GM18498 (cell line): ENCODE measurements around the gene ABTB2.
"Not testable (repeated sequence)": the region's sequence is repeated elsewhere in the genome, so short reads cannot be mapped to it uniquely, and the experiment has no call there.

ENCODE experiments used
- ATAC-seq: cut with Tn5 transposase; IDR thresholded peaks from one replicate; pipeline ENCODE4 v1.9.1; 2021; ENCODE audit warnings: mild to moderate bottlenecking, moderate library complexity; ENCODE audit not compliant: unreplicated experiment

The ABTB2 gene

DNA sequence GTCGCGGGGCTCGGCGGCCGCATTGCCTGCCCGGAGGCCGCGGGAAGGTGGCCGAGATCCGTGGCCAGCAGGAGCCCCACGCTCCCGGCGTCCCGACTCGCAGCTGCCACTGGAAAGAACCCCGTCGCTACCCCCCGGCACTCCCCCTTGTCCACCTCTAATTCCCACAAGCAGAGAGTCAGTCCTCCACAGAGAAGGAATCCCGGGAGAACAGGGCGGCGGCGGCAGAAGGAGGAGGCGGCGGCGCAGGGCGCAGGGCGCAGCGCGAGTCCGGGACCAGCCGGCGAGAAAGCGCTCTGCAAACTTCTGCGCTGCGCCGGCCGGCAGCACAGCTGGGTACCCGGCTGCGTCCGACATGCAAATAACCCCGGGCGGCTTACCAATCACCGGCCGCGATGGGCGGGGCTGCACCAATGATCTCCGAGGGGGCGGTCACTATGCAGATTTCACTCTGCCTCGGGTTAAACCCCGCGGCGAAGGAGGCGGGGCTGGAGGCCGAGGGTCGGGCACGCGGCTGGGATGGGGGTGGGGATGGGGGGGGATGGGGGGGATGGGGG is at the start of gene ABTB2:
ABTB2 (minus strand) TSS at position 310 of the 557 bp plus-strand sequence.
- ATAC-seq = peak; percentile 84

DNA sequence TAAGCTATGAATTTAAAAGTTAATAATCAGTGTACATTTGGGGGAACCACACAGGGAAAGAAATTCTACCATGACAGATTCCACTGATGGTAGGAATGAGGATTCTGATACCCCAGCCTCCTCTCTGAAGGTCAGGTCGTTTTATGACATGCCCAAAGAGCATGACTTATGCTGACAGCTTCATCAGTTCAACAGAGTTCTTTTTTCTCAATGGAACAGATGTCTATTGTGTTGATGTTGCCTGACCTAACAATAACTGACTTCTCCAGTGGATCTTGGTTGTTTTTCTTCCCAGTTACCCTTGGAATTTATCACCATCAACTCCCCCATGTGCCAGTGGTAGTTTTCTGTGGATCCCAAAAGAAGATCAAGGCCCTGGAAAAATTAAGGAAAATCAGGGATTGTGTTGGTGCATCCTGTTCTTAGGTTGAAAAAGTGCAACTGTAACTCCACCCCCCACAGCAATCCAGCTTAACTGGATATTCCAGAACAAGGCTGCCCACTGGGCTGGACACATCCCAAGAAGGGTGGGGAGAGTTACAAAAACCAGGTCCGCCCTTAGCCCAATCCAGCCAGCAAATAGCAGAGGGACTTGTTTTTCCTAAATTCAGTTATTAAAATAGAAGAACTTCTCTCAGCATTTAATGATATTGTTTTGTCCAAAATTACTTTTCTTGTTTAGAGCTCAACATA is 49.5 kb upstream of the ABTB2 start:
- ATAC-seq = no peak

DNA sequence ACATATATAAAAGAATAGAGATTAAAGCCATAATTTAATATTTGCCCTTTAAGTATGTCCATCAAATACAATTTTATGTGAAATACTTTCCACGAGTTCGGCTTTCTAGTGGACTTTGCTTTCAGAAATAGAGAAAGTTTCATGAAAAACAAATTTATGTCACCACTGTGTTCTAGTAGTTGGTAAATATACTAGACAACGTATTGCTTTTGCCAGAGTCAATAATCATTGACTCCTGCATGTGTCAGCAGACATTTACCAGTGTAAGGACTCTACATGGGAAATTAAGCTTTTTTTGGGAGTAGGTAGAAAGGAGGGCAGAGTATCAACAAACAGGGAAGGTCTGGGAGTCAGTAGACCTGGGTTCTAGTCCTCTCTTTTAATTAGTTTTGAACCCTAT is 48.6 kb upstream of the ABTB2 start:
- no peak for ATAC-seq

DNA sequence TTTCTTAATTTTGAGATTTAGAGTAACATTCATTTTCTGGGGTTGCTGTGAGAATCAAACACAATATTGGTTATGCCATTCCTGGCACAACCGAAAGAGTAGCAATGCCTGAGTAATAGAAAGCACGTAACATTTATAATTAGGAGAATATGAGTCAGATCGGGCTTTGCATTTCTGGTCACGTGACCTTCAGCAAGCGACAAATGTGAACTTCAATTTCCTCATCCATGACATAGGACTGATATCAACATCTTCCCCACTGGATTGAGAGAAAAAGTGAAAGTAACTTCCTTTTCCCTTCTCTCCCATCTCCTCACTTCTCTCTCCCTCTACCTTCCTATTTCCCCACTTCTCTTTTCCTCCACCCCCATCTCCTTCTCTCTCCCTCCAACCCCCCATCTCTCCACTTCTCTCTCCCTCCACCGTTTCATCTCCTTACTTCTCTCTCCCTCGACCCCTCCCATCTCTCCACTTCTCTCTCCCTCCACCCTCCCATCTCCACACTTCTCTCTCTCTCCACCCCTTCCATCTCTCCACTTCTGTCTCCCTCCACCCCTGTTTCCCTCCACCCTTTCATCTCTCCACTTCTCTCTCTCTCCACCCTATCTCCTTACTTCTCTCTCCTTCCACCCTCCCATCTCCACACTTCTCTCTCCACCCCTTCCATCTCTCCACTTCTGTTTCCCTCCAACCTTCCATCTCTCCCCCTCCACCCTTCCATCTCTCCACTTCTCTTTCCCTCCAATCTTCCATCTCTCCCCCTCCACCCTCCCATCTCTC is 47.5 kb upstream of the ABTB2 start:
- ATAC-seq = no peak

DNA sequence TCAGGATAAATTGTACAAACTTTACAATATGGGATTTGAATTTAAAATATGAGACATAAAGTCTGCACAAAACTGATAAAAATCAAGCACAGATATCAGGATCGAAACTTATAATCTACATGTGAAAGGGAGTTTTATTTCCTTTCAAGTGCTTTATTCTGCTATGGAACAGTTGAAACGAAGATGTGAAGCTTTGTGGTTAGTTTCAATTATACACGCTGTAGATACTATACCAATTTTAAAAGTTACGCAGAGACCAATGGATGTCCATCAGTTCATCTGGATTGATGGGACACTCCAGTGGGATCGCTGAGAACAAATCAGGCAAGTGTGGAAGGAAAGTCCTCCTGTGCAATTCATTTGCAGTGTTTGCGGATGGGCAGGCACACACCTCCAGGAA is 46.5 kb upstream of the ABTB2 start:
- no peak for ATAC-seq

DNA sequence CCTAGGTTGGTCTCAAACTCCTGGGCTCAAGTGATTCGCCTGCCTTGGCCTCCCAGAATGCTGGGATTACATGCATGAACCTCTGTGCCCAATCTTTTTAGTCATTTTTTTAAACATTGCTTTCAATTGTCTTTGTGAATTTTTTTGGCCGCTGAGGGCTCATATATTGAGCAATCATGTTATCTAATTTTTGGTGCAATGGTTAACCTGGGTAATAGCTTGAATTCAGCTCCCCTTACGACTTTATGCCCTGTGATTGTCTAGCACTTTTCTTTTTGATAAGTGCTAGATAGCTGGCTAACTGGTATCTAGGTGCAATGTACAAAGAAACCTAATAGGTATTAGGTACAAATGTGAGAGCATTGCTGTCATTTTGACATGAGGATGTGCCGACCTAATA is 45.6 kb upstream of the ABTB2 start:
- no peak for ATAC-seq

DNA sequence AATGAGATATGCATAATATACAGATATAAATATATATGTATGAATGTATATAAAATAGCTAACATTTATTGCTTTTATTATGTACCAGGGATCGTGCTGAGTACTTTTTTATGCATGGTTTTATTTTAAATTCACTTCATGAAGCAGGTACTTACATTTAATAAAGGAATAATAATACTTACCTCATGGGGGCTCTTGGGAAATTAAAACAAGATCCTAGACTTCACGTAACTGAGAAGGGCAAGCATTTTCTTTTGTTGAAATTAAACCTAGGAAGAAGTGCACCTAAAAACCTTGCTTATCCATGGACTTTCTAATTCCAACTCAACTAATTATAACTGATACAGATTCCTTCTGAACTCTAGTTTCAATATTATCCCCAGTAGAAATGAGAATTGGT is 40.0 kb upstream of the ABTB2 start:
- ATAC-seq = no peak

DNA sequence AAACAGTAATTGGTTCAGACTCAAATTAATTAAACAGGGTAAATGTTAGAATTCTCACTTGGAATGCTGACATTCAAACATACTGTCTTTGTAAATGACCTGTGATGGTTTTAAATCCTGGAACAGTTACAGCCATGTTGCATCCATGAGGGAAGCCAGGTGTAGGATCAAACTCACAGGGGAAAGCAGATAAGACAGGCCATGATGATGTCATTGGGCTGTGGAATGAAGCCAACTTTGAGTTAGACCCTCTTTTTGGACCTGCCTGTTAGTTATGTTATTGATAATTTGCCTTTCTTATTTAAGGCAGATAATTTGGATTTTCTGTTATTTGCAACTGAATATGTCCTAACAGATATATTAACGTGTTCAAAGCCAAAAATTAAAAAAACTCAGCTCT is 39.3 kb upstream of the ABTB2 start:
- no peak for ATAC-seq

DNA sequence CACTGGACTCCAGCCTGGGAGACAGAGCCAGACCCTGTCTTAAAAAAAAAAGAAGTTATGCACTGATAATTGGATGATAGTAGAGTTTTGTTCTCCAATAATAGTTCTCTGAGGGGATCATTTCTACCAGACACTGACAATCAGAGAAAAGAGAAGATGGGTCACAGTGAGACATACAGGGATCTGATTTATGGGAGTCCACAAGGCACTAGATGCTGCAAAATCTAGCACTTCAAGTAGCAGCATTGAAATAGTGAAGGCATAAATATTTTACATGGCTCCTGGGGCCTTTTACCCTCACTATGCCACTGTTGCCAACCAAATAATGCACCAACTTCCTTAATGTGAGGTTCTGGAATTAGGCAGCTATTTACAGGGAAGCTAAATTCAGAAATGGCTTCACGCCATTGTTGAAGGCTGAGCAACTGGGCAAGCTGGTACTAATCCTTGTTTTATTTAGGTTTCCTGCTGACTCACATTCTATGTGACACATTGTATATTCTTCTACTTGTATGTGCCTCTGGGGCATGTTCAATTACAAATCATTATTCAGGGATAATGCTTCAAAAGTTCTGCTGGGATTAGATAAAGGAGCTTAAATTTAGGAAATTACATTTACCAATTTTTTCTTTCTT is 38.2 kb upstream of the ABTB2 start:
- no peak for ATAC-seq

DNA sequence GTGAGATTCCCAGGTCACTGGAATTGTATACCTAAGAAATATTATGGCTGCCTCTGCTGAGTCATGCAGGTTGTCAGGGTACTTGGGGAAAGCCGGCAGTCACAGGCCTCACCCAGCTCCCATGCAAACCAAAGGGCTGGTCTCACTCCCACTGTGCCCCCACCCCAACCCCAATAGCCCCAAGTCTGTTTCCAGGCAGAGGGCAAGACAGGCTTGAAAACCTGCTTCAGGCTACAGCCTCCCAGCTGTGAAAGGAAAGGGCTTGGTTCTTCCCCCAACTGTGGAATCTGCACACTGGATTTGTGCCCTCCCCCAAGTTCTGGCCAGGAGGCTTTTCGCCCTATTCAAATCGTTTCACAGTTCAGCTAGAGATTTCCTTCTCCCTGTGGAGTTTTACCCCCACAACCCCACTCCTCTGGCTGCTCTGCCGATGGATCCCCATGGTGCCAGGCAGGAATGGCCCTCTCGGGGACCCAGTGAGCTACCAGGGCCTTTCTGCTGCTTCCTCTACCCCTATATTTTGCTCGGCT is 37.0 kb upstream of the ABTB2 start:
- ATAC-seq = no peak

DNA sequence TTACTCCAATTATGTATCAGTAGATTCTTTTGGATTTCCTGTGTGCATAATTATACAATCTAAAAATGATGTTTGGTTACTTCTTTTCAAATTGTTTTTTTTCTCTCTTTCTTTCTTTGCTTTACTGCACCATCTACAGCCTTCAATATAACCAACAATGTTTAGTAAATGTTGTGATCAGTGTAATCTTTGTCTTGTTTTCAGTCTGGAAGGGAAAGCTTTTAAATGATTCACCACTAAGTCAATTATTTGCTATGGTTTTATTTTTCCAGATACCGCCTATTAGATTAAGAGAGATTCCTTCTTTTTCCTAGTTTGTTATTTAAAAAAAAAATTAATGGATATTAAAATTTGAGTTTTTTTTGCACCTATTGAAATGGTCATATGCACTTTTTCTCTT is 29.8 kb upstream of the ABTB2 start:
- ATAC-seq = no peak

DNA sequence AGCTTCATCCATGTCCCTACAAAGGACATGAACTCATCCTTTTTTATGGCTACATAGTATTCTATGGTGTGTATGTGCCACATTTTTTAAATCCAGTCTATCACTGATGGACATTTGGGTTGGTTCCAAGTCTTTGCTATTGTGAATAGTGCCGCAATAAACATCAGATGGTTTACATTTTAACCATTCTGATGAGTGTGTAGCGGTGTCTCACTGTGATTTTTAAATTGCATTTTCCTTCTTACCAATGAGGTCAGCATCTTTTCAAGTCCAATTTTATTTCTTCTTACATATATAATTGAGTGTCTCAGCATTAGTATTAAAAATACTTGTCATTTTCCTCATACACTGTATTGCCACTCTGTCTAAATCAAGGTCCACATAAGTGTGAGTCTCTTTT is 28.5 kb upstream of the ABTB2 start:
- ATAC-seq = not testable (repeated sequence)

DNA sequence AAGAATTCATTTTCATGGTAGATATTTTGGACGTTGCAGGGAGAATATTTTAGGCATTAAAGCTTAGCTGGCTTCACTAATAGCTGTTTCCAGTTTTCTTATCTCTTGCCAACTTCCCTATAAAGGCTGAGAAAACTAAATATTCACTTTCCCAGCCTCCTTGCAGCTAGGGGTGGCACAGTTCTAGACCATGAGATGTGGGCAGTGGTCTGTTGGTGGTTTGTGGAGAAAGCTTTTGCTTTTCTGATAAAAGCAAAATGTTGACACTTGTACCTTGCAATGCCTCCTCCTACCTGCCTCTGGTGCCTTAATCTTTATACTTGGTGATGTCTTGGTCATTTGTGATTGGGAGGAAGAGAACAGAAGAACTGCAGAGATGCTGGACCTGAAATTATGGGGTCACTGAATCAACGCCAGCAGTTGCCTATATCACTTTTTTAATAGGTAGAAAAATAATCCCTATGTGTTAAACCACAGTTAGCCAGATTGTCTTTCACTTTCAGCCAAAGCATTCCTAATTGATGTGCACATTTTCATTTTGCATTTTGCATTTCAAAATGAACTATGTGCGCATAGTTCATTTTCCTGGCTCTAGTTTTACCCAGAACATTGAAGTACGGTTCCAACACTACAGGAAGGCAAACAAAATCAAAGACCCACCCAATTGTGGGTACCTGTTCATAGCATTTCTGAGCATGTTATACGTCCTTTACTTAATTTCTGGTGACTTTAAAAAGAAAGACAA is 24.9 kb upstream of the ABTB2 start:
- ATAC-seq = no peak

DNA sequence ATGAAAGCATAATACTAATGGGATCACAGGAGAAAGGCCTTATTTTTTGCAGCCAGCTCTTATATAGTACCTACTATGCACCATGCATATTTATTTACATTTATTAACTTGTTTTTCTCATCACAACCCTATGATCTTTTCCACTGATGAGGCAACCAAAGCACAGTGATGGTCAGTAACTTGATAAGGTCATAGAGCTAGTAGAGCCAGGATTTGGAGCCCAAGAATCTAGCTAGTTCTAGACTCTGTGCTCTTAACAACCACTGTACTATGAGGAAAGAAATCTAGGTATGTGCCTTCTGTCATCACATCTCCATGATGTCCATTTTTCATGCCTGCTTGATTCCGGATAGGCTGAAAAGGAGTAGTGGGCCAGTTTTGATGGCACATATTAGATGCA is 24.0 kb upstream of the ABTB2 start:
- ATAC-seq = no peak

DNA sequence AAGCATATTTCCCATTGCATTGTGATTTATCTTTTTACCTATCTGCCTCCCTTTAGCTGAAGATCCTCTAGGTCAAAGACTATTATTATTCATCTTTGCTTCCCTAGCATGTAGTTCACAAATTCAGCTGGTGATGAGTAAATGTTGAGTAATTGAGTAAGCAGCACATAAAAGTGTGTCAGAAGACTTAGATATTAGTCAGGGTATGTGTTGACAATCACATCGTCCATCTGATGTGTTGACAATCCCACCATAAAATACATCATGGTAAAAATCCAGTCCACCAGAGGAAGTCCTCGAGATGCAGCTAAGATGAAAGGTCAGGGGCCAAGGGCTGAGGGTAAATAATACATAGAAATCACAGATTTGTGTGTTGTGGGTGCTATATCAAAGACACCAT is 22.9 kb upstream of the ABTB2 start:
- ATAC-seq = no peak

DNA sequence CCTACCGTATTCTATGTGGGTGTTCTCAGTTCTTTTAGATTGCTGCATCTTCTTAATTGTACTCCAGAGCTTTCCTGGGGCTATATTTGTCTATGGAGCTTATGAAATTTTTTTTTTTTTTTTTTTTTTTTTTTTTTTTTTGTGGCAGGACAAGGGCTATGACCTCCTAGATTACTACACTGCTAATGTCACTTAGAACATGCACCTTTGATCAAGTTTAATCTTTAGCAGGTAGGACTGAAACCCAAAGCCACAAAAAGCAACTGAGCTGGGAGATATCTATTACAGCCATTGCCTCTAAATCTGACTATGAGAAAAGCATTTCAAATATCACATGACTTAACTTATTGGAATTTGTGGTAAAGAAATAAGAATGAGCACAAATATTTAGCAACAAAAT is 21.7 kb upstream of the ABTB2 start:
- ATAC-seq = no peak

DNA sequence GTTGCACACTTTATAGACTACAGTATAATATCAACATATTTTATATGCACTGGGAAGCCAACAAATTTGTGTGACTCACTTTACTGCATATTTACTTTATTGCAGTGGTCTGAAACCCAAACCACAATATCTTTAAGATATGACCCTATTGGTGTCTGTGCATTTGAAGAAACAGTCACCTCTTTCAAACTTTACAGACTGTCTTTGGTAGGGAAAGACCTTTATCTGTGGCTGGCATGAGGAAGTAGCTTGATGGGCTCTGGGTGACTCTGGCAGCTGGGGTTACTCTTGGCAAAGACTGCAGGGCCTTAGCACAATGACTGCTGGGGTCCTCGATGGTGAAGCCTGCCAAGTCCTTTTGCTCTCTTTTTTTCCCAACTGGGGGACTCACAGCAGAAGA is 21.3 kb upstream of the ABTB2 start:
- no peak for ATAC-seq

DNA sequence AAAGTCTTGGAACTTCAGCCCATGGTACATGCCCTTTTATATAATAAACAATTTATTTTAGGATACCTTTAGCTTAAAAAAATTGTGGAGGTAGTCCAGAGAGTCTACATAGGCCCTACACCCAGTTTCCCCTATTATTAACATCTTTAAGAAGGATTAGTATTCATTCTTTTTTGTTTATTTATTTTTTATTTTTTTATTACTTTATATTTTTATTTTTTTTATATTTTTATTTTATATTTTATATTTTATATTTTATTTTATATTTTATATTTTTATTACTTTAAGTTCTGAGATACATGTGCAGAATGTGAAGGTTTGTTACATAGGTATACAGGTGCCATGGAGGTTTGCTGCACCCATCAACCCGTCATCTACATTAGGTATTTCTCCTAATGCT is 15.9 kb upstream of the ABTB2 start:
- ATAC-seq = no peak

DNA sequence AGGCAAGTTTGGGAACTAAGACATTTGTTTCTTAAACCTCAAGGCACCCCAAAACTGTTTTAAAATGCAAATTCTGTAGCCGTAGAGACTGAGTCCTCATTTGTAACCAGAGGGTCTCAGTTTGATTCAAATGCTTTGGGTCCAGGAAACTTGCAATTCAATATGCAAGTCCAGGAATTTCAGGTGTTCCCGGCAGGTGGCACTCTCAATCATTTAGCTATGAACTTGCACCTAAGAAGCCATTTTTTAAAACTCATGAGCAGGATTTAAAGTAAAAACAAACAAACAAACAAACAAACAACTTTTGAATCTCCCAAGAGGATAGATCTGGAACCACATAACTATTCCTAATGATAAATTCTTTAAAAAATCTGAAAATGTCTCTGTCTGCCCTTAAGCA is 8.7 kb upstream of the ABTB2 start:
- ATAC-seq = no peak

DNA sequence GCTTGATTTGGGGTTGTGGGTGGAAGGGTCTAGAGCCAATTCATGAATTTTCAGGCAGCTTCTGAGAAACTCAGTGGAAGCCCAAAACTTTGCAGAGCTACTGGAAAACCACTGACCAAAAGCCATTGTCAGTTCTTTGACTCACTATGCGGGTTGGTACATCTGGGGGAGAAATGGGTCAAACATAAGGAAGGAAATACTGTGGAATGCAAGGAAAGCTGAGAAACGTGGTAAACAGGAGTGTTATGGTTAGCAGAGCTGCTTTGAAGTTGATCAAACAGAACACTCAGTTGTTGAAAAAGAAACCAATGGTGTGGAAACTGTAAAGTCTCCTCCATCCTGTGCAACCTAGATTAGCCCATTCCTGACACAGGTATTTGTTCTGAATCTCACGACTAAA is 6.3 kb upstream of the ABTB2 start:
- ATAC-seq = no peak
